Measurements from ENCODE around the gene VDAC1.

VDAC1 gene

DNA sequence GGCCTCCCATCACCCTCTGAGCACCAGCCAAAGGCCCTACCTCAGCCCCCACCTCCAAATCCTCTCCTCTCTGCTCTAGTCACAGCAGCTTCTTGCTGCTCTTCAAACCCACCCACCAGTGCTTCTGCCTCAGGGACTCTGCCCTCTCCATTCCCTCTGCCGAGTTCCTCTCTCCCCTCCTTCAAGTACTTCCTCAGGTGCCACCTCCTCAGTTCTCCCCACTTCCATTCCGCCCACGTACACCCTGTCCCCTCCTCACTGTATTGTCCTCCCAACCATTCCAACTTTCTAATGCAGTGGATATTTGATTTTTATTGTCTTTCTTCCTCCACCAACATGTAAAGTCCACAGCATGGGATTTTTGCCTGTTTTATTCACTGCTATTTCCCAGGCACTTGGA lies 79.5 kb downstream of the VDAC1 start:
- H3K9me3 ChIP-seq (ENCODE audit: severe bottlenecking): no peaks in the 10 kb centered on the region
- H3K4me3 ChIP-seq (ENCODE audit: low read depth, low read length): no peak overlapping the region
- H3K27ac ChIP-seq: no peak overlapping the region
- H3K36me3 ChIP-seq: no peaks in the 10 kb centered on the region
- H3K27me3 ChIP-seq (ENCODE audit: insufficient read depth, low read depth, severe bottlenecking): no peaks in the 10 kb centered on the region
- TF ChIP-seq, protein P1, sequence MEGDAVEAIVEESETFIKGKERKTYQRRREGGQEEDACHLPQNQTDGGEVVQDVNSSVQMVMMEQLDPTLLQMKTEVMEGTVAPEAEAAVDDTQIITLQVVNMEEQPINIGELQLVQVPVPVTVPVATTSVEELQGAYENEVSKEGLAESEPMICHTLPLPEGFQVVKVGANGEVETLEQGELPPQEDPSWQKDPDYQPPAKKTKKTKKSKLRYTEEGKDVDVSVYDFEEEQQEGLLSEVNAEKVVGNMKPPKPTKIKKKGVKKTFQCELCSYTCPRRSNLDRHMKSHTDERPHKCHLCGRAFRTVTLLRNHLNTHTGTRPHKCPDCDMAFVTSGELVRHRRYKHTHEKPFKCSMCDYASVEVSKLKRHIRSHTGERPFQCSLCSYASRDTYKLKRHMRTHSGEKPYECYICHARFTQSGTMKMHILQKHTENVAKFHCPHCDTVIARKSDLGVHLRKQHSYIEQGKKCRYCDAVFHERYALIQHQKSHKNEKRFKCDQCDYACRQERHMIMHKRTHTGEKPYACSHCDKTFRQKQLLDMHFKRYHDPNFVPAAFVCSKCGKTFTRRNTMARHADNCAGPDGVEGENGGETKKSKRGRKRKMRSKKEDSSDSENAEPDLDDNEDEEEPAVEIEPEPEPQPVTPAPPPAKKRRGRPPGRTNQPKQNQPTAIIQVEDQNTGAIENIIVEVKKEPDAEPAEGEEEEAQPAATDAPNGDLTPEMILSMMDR (IDR thresholded peaks at IDR 0.05; ENCODE audit: low read depth, low read length): no peak
- no peak for DNase-seq

DNA sequence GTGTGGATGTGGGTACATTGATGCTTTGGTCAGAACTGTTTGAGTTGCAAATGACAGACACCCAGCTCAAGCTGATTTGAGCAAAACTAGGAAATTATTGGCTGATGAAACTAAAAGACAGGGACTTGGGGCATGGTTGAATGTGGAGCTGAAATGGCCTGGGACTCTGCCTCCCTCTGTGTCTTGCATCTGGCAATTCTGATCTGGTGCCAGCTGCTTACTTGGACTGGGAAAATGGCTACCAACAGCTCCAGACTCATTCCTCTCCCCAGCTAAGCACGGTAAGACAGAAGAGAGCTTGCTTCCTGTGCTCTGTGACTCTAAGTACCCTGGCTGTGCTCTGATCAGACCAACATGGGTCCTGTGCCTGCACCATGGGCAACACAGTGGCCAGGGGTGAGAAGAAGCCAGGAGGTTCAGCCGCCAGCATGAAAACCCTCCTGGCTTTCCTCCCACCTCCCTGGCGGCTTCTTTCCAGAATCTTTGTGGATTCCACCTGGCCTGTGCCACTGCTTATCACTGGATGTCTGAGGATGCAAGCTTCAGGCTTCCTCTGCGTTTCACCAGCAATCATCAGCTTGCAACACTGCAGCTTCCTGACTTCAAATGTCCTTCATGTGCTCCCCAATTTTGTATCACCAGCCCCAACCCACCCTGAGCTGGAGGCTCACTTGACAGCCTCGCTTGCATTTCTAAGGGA lies 80.4 kb downstream of the VDAC1 start:
- H3K4me3 ChIP-seq (ENCODE audit: low read depth, low read length): no peak overlapping the region
- no peaks in the 10 kb centered on the region for H3K36me3 ChIP-seq
- H3K27ac ChIP-seq: no peak overlapping the region
- H3K27me3 ChIP-seq (ENCODE audit: insufficient read depth, low read depth, severe bottlenecking): no peaks in the 10 kb centered on the region
- DNase-seq: no peak
- TF ChIP-seq, protein P1 (IDR thresholded peaks at IDR 0.05; ENCODE audit: low read depth, low read length): no peak
- no peaks in the 10 kb centered on the region for H3K9me3 ChIP-seq (ENCODE audit: severe bottlenecking)

DNA sequence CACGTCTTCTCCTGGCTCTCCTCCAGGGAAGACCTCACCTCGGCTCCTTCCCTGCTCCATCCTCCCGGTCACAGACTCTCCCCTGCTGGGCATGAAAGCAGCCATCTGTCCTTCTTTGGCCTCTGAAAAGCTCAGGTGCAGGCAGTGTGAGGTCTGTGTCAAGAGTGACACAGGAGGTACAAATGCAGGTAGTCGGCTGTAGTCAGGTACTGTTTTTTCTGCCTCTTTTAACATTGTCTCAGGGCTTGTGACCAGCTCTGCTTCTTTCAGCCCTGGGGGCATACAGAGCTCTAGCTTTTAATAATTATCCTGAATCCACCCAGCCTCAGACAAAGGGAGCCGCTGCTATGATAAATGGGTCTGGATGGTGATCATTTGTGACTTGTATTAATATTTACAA lies 82.8 kb downstream of the VDAC1 start:
- TF ChIP-seq, protein P1 (IDR thresholded peaks at IDR 0.05; ENCODE audit: low read depth, low read length): peak; percentile 17; the same call in 1 of the 2 replicates
- no peak overlapping the region; the same call in 1 of the 2 replicates for H3K27ac ChIP-seq
- no peaks in the 10 kb centered on the region for H3K9me3 ChIP-seq (ENCODE audit: severe bottlenecking)
- no peaks in the 10 kb centered on the region for H3K27me3 ChIP-seq (ENCODE audit: insufficient read depth, low read depth, severe bottlenecking)
- H3K36me3 ChIP-seq: no peaks in the 10 kb centered on the region
- no peak overlapping the region for H3K4me3 ChIP-seq (ENCODE audit: low read depth, low read length)
- peak; percentile 63 for DNase-seq

Measured in WERI-Rb-1 (cell line).